GM12878 (cell line): ENCODE results near the gene SLFN5.

Experiments used
- CBX3 ChIP-seq: fragments of 200-600 bp; sonication (generic); IDR thresholded peaks from 2 replicates; pipeline ENCODE4 v1.6.1; 2016; ENCODE audit warnings: low read depth, borderline replicate concordance
- CBX5 ChIP-seq: sonication (generic); IDR thresholded peaks from 2 replicates; pipeline ENCODE4 v1.6.1; 2016; ENCODE audit warnings: low read depth, moderate library complexity, mild to moderate bottlenecking, inconsistent platforms
- EGR1 ChIP-seq, 2 experiments: IDR thresholded peaks; 1 replicate in 1 of 2; 2 replicates in 1 of 2; pipeline ENCODE4 v1.6.1; 2011 to 2012; ENCODE audit warnings: low read depth in 2 of 2, low read length in 2 of 2, borderline replicate concordance in 1 of 2, mild to moderate bottlenecking in 1 of 2, moderate library complexity in 1 of 2
- ELK1 ChIP-seq: IDR thresholded peaks from 2 replicates; pipeline ENCODE4 v1.6.1; 2012; ENCODE audit warnings: low read depth, low read length, improper control_type of control experiment
- IKZF2 ChIP-seq, 2 experiments: fragments of 450-650 bp; IDR thresholded peaks; 2 replicates each; pipeline ENCODE4 v1.6.1; 2017; ENCODE audit warnings: mild to moderate bottlenecking in 2 of 2, moderate library complexity in 2 of 2
- NRF1 ChIP-seq: conservative IDR thresholded peaks from 2 replicates; pipeline ENCODE4 v1.6.1; 2011; ENCODE audit warnings: mild to moderate bottlenecking, low read depth, low read length, improper control_type of control experiment
- POLR2AphosphoS5 ChIP-seq: IDR thresholded peaks from 2 replicates; pipeline ENCODE4 v1.6.1; 2011; ENCODE audit warnings: mild to moderate bottlenecking, low read length, inconsistent platforms
- ZBED1 ChIP-seq: IDR thresholded peaks from 2 replicates; pipeline ENCODE4 v1.6.1; 2016; ENCODE audit warnings: borderline replicate concordance
- ZNF384 ChIP-seq: IDR thresholded peaks from 2 replicates; pipeline ENCODE4 v1.6.1; 2012; ENCODE audit warnings: low read depth, mild to moderate bottlenecking, low read length, improper control_type of control experiment, borderline replicate concordance
- TF ChIP-seq, protein P1 (sequence below), 3 experiments: IDR thresholded peaks in 2 of 3; conservative IDR thresholded peaks in 1 of 3; 2 replicates each; pipeline ENCODE4 v1.5.1; 2011; ENCODE audit warnings: low read depth in 3 of 3, low read length in 3 of 3, mild to moderate bottlenecking in 3 of 3, control low read depth in 2 of 3, moderate library complexity in 2 of 3, inconsistent platforms in 1 of 3, mixed read lengths in 1 of 3; ENCODE audit not compliant: control insufficient read depth in 2 of 3, insufficient read depth in 1 of 3; ENCODE audit errors: extremely low read depth in 1 of 3

DNA sequence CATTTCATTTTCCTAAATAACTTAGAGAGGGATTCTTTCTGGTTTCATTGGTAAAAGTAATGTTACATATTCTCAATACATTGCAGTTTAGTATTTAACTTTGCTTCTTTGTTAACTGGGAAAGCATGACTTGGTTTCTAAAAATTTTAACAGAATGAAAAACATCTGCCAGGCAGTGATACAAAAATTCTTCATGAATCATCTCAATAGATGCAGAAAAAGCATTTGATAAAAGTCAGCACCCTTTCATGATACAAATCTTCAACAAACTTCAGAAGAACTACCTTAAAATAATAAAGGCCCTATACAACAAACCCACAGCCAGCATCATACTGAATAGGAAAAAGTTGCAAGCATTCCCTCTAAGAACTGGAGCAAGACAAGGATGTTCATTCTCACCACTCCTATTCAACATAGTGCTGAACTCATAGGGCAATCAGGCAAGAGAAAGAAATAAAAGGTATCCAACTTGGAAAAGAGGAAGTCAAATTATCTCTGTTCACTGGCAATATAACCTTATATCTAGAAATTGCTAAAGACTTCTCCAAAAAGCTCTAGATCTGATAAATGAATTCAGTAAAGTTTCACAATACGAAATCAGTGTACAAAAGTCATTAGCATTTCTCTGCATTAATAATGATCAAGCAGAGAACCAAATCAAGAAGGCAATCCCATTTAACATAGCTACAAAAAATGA lies 50.4 kb downstream of the SLFN5 start:
- no peak for TF ChIP-seq CBX5
- TF ChIP-seq ZBED1, result no peak
- no peak for TF ChIP-seq IKZF2 (IDR thresholded peaks at IDR 0.05)
- TF ChIP-seq POLR2AphosphoS5, result no peak
- no peak for TF ChIP-seq ELK1
- TF ChIP-seq EGR1 (IDR thresholded peaks at IDR 0.05; ENCODE audit: borderline replicate concordance in 1 of 2, low read depth in 2 of 2, low read length in 2 of 2), result no peak
- TF ChIP-seq NRF1, result no peak
- TF ChIP-seq CBX3, result no peak
- TF ChIP-seq, protein P1, sequence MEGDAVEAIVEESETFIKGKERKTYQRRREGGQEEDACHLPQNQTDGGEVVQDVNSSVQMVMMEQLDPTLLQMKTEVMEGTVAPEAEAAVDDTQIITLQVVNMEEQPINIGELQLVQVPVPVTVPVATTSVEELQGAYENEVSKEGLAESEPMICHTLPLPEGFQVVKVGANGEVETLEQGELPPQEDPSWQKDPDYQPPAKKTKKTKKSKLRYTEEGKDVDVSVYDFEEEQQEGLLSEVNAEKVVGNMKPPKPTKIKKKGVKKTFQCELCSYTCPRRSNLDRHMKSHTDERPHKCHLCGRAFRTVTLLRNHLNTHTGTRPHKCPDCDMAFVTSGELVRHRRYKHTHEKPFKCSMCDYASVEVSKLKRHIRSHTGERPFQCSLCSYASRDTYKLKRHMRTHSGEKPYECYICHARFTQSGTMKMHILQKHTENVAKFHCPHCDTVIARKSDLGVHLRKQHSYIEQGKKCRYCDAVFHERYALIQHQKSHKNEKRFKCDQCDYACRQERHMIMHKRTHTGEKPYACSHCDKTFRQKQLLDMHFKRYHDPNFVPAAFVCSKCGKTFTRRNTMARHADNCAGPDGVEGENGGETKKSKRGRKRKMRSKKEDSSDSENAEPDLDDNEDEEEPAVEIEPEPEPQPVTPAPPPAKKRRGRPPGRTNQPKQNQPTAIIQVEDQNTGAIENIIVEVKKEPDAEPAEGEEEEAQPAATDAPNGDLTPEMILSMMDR (IDR thresholded peaks at IDR 0.05 in 2 of 3, conservative IDR thresholded peaks at IDR 0.05 in 1 of 3; ENCODE audit: control insufficient read depth in 2 of 3, extremely low read depth in 1 of 3, insufficient read depth in 1 of 3, low read depth in 3 of 3, low read length in 3 of 3), result no peak
- no peak for TF ChIP-seq ZNF384
